Motor neuron (in vitro differentiated cells): ENCODE measurements around the gene NBPF1. TPM values are rescaled to one million over a fixed set of nuclear protein-coding genes. Genes with fewer than 3 reads are reported as not detected.
A peak's percentile ranks its signal among the peaks of the same experiment; 100 is the strongest.
"Not testable (repeated sequence)": the region's sequence is repeated elsewhere in the genome, so short reads cannot be mapped to it uniquely, and the experiment has no call there.

ENCODE experiments used
- ATAC-seq, 8 experiments: fragments of 200-7000 bp; cut with Tn5 transposase; replicated peaks in 6 of 8; 2 replicates each; pipeline ENCODE4 v1.8.0; 2021; ENCODE audit warnings: mild to moderate bottlenecking in 8 of 8, moderate library complexity in 8 of 8
- H3K27ac ChIP-seq, 2 donors: fragments of 250-450 bp; sonication (Bioruptor Pico); 2 replicates each; pipeline ENCODE4 v1.9.0; 2021; ENCODE audit warnings: antibody characterized with exemption in 2 of 2, mild to moderate bottlenecking in 2 of 2, moderate library complexity in 1 of 2
- H3K4me1 ChIP-seq, 2 donors: fragments of 250-450 bp; sonication (Bioruptor Pico); replicated peaks in 1 of 2; 2 replicates each; pipeline ENCODE4 v1.6.1; 2021; ENCODE audit warnings: antibody characterized with exemption in 2 of 2, mild to moderate bottlenecking in 2 of 2, moderate library complexity in 1 of 2
- H3K4me3 ChIP-seq, 5 donors: fragments of 250-450 bp; sonication (Bioruptor Pico); 2 replicates each; pipeline ENCODE4 v1.9.0; 2021; ENCODE audit warnings: antibody characterized with exemption in 5 of 5, mild to moderate bottlenecking in 5 of 5, moderate library complexity in 4 of 5
- WGBS, 10 experiments: fragments of 450-650 bp; shearing (Covaris generic); methylation state at CpG; one replicate each; pipeline ENCODE4 v1.0.0; 2022; 5-methylcytosine and 5-hydroxymethylcytosine counted together
- in situ Hi-C, 9 experiments: fragments of 400-800 bp; cut with MboI; loops; one replicate each; pipeline ENCODE4 v1.15.0; 2021; ENCODE audit warnings: low sequenced_read_pairs in 9 of 9, low pct_unique_long_range_greater_than_20kb in 2 of 9; ENCODE audit not compliant: unreplicated experiment in 9 of 9
- total RNA-seq, 8 experiments: library from RNA; unstranded; fragments of 300-600 nt; gene quantifications; 2 replicates each; pipeline versions ENCODE4 v1.2.3 to v1.2.4, GENCODE V29; 2022

Gene NBPF1
- total RNA-seq, 8 experiments from 2014 or later: 24.4 to 73.3 (median 37.4) TPM

- WGBS, 10 experiments: 78 to 98% (median 91%) methylated on average over 2 to 5 of the region's 5 CpGs
- H3K4me3 ChIP-seq, ATAC-seq, H3K27ac ChIP-seq, H3K4me1 ChIP-seq, in situ Hi-C loops: not testable (repeated sequence)
These were observed 6.5 kb downstream of the NBPF1 start for GRCh38 chr1:16606666-16607432.

GRCh38 chr1:16605532-16606505 lies 7.5 kb downstream of the NBPF1 start:
- in situ Hi-C loops: no loop called here
- no peak for ATAC-seq
- peaks cover 2 to 3% of the 10 kb centered on the region in 2 donors for H3K4me1 ChIP-seq
- no peak overlapping the region for H3K4me3 ChIP-seq
- H3K27ac ChIP-seq: no peak overlapping the region
- 77 to 89% (median 82%) methylated on average over 12 of the region's 12 CpGs for whole genome bisulfite sequencing, 10 experiments

- in situ Hi-C loops: no loop called here
- 56 to 100% (median 91%) methylated on average over 1 of the region's 1 CpG for WGBS, 10 experiments
- Histone ChIP-seq H3K27ac (no peak overlapping the region), H3K4me3 (no peak overlapping the region), H3K4me1 (peaks cover 0 to 2% of the 10 kb centered on the region in 2 donors)
- ATAC-seq: no peak
These were observed 8.2 kb downstream of the NBPF1 start for GRCh38 chr1:16605213-16605525.

DNA sequence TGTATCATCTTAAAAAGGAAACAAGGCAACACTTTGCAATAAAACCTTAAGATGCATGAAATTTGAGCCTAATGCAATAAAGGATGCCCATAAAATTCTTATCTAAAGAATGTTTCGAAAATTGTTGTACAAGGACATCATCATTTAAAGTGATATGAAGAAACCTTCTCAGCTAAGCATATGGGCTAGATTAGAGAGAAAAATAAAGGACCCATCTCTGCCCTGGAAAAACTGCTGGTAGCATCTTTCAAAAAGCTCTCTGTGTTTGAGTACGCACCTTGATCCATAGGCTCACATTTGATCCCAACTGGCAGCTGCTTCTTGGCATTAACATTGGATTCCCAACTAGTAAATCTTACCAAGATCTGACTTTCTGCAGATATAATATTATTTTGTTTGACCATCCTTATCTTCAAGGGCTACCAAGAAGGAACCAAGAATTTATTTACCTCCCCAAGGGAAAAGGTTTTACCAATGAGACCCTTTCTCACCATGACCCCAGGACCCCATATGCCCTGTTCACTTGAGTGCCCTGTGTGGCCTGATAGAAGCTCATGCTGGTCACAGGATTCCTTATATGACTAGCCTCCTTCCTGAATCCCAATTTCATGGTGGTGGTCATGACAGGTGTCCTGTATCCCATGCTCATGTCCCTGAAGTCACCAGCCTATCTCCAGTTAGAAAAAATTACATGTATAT lies 8.7 kb downstream of the NBPF1 start:
- H3K4me1 ChIP-seq, H3K27ac ChIP-seq, in situ Hi-C loops, H3K4me3 ChIP-seq, ATAC-seq: not testable (repeated sequence)
- 87 to 100% (median 100%) methylated on average over 1 of the region's 2 CpGs; no CpG with 5 or more reads in 3 of the 10 experiments for whole genome bisulfite sequencing, 10 experiments

GRCh38 chr1:16603623-16604022 lies 9.7 kb downstream of the NBPF1 start:
- H3K4me3 ChIP-seq, H3K4me1 ChIP-seq, H3K27ac ChIP-seq, ATAC-seq, in situ Hi-C loops: not testable (repeated sequence)
- WGBS, 10 experiments: no CpG with 5 or more reads among the region's 2 CpGs

DNA sequence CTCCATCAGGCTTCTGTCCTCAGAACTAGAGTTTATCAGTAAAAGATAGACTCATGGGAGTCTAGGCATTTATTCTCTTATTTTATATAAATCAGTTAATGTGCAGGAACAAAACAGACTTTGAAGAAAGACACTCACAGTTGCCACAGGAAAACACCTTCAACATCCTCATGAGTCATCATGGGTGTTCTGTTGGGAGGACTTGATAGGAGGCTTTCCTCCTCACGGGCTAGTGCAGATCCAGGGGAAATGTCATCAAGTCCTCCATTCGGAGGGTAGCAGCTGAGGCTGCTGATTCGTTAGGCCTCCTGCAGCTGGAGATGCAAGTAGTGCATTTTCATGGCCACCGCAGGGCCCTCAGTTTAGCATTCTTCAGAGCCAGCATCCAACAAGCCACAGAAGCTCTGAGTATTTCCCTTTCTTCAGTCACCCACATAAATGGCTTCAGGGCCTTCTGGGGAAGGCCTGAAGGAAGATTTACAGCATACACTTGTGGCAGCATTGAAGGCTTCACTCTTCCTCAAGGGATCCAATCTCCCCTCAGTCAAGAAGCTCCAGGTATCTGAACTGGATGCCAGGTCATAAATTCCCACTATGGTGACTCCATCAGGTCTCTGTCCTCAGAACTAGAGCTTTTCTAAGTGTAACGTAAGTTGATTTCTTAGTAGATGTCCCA lies 10.9 kb downstream of the NBPF1 start:
- WGBS, 10 experiments: 86 to 100% (median 94%) methylated on average over 1 of the region's 5 CpGs; no CpG with 5 or more reads in 4 of the 10 experiments
- H3K4me3 ChIP-seq, H3K4me1 ChIP-seq, in situ Hi-C loops, H3K27ac ChIP-seq: not testable (repeated sequence)
- ATAC-seq: peak in 1 of 8 experiments; percentile 78

- H3K4me1 ChIP-seq, in situ Hi-C loops, H3K27ac ChIP-seq, ATAC-seq, H3K4me3 ChIP-seq: not testable (repeated sequence)
- 90% methylated on average over 3 of the region's 7 CpGs; no CpG with 5 or more reads in 9 of the 10 experiments for WGBS, 10 experiments
These were observed 12.2 kb downstream of the NBPF1 start for GRCh38 chr1:16600855-16601786.

GRCh38 chr1:16599326-16599725 lies 14.0 kb downstream of the NBPF1 start:
- H3K4me1 ChIP-seq, ATAC-seq, in situ Hi-C loops, H3K27ac ChIP-seq, H3K4me3 ChIP-seq: not testable (repeated sequence)
- 84 to 100% (median 95%) methylated on average over 3 of the region's 3 CpGs; no CpG with 5 or more reads in 3 of the 10 experiments for WGBS, 10 experiments

- in situ Hi-C loops: not testable (repeated sequence)
- WGBS, 10 experiments: no CpG with 5 or more reads among the region's 1 CpG
These were observed 18.1 kb downstream of the NBPF1 start for GRCh38 chr1:16595216-16595615.

GRCh38 chr1:16591845-16592244 lies 21.5 kb downstream of the NBPF1 start:
- WGBS, 10 experiments: 86% methylated on average over 1 of the region's 8 CpGs; no CpG with 5 or more reads in 9 of the 10 experiments
- H3K4me1 ChIP-seq, in situ Hi-C loops, H3K4me3 ChIP-seq, H3K27ac ChIP-seq, ATAC-seq: not testable (repeated sequence)

More at GRCh38 chr1:16595216-16595615, 18.1 kb downstream of the NBPF1 start:
- ATAC-seq, H3K4me3 ChIP-seq, H3K4me1 ChIP-seq, H3K27ac ChIP-seq: not testable (repeated sequence)

DNA sequence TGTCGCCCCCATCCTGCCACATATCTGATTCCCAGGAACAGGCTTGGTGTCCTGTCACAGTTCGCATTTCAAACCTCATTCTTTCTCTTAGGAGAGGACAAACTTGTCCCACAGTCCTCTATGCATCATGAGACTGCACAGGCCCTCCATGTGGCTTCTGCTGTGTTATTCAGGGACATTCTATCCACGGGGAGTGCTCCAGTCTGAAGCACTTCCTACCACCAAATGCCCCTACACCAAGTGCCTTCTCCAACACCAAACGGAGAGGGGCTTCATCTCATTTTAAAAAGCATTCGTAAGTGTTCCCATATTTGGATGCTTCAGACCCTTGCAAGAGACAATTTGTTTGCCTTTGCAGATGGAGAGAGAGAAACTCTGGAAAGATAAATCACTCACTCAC lies 25.3 kb downstream of the NBPF1 start:
- in situ Hi-C loops, H3K27ac ChIP-seq, H3K4me1 ChIP-seq, ATAC-seq, H3K4me3 ChIP-seq: not testable (repeated sequence)
- 70 to 100% (median 89%) methylated on average over 1 to 3 of the region's 5 CpGs; no CpG with 5 or more reads in 3 of the 10 experiments for WGBS, 10 experiments
